Measurements from ENCODE around the gene REEP3. TPM values are rescaled to one million over a fixed set of nuclear protein-coding genes. Genes with fewer than 3 reads are reported as not detected.

The REEP3 gene
- total and polyA plus RNA-seq, 7 donors = 6.5 to 18.4 (median 16.1) TPM

DNA sequence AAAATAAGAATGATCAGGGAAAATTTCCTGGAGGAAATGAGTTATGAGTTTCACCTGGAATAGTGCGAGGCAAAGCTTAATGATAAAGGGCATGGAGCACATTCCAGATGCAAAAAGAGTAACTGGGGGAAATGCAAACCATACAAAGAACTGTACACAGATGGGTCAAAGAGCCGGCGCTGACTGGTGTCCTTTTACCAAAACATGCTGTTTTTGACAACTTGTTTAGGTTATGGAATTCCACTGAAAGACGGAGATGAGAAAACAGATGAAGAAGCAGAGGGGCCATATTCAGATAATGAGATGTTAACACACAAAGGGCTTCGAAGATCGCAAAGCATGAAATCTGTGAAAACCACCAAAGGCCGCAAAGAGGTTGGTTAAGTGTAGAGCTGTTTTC is 98.2 kb downstream of the REEP3 start:
- Histone ChIP-seq H3K4me1 (no peaks in the 10 kb centered on the region), H3K36me3 (ENCODE audit: insufficient read depth in 1 of 2, low read depth in 1 of 2) (peaks cover 0 to 48% of the 10 kb centered on the region in 2 donors), H3K27ac (no peak overlapping the region), H3K27me3 (ENCODE audit: insufficient read depth in 3 of 3, low read length in 2 of 3) (no peaks in the 10 kb centered on the region), H3K9me3 (no peaks in the 10 kb centered on the region), H3K4me3 (no peak overlapping the region)
- 94 to 96% (median 96%) methylated on average over 7 of the region's 7 CpGs for WGBS, 3 donors
- TF ChIP-seq, protein P1, sequence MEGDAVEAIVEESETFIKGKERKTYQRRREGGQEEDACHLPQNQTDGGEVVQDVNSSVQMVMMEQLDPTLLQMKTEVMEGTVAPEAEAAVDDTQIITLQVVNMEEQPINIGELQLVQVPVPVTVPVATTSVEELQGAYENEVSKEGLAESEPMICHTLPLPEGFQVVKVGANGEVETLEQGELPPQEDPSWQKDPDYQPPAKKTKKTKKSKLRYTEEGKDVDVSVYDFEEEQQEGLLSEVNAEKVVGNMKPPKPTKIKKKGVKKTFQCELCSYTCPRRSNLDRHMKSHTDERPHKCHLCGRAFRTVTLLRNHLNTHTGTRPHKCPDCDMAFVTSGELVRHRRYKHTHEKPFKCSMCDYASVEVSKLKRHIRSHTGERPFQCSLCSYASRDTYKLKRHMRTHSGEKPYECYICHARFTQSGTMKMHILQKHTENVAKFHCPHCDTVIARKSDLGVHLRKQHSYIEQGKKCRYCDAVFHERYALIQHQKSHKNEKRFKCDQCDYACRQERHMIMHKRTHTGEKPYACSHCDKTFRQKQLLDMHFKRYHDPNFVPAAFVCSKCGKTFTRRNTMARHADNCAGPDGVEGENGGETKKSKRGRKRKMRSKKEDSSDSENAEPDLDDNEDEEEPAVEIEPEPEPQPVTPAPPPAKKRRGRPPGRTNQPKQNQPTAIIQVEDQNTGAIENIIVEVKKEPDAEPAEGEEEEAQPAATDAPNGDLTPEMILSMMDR (IDR thresholded peaks at IDR 0.05) = no peak
- intact Hi-C loops (cut with DNase I) = no loop called here
- DNase-seq (no peak), ATAC-seq (no peak)

DNA sequence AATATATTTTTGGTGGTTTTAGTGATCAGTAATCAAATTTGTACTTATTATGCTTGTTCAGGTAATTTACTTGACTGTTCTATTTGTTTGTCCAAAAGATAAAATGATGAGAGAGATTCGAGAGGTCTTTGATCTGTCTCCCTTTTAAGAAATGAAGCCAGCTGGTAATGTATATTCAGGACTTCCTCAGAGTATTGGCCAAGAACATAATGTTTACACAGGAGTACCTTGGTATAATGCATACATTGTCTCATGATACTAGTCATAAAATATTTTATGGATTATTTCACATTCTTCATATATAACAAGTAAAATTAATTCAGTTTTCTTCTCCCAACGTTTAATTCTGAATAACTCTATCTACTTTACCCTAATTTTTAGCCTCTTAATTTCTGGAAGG is 100.9 kb downstream of the REEP3 start:
- H3K36me3 ChIP-seq (ENCODE audit: insufficient read depth in 1 of 2, low read depth in 1 of 2) = peaks cover 0 to 48% of the 10 kb centered on the region in 2 donors

GRCh38 chr10:63624701-63625100 is 103.5 kb downstream of the REEP3 start:
- Histone ChIP-seq H3K4me3 (no peak overlapping the region), H3K9me3 (no peaks in the 10 kb centered on the region), H3K4me1 (peaks cover 13% of the 10 kb centered on the region), H3K27me3 (ENCODE audit: insufficient read depth in 3 of 3, low read length in 2 of 3) (no peaks in the 10 kb centered on the region), H3K36me3 (ENCODE audit: insufficient read depth in 1 of 2, low read depth in 1 of 2) (peaks cover 0 to 36% of the 10 kb centered on the region in 2 donors), H3K27ac (no peak overlapping the region)
- intact Hi-C loops (cut with DNase I) = loop anchor here (5.0 to 10.0 kb wide), 5 partner anchors 100 to 457 kb away; partner anchors contain the start of genes JMJD1C (in 1 of the 2) and REEP3 (in 1 of the 2)
- WGBS, 3 donors = 87 to 98% (median 89%) methylated on average over 2 of the region's 2 CpGs
- ATAC-seq (no peak), DNase-seq (no peak)
- TF ChIP-seq, protein P1 (IDR thresholded peaks at IDR 0.05) = no peak

More for the DNA sequence above, 100.9 kb downstream of the REEP3 start:
- Histone ChIP-seq H3K27ac (no peak overlapping the region), H3K27me3 (ENCODE audit: insufficient read depth in 3 of 3, low read length in 2 of 3) (no peaks in the 10 kb centered on the region), H3K4me1 (no peaks in the 10 kb centered on the region), H3K4me3 (no peak overlapping the region), H3K9me3 (no peaks in the 10 kb centered on the region)
- WGBS, 3 donors = 89 to 94% (median 91%) methylated on average over 2 of the region's 2 CpGs
- TF ChIP-seq, protein P1 (IDR thresholded peaks at IDR 0.05) = no peak
- intact Hi-C loops (cut with DNase I) = loop anchor here in 1 of 2 donors (10.0 kb wide), 1 partner anchor 97 kb away; the partner anchor contains the start of gene REEP3
- ATAC-seq = no peak
- DNase-seq = no peak

DNA sequence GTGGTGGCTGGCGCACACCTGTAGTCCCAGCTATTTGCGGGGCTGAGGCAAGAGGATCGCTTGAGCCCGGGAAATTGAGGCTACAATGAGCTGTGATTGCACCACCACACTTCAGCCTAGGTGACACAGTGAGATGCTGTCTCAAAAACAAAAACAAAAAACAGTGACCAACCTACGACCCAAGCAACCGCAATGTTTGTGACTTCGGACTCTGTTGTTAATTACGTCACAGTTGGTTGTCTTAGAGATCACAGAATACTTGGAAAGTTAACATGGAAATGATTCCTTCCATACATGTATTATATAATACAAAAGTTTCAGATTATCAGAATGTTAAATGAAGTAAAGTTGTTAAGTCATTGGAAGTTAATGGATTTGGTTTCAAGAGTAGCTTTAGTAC is 106.2 kb downstream of the REEP3 start:
- Histone ChIP-seq H3K27ac (no peak overlapping the region), H3K36me3 (ENCODE audit: insufficient read depth in 1 of 2, low read depth in 1 of 2) (peaks cover 0 to 9% of the 10 kb centered on the region in 2 donors), H3K4me1 (peaks cover 13% of the 10 kb centered on the region), H3K9me3 (no peaks in the 10 kb centered on the region), H3K27me3 (ENCODE audit: insufficient read depth in 3 of 3, low read length in 2 of 3) (no peaks in the 10 kb centered on the region), H3K4me3 (no peak overlapping the region)
- ATAC-seq (no peak), DNase-seq (no peak)
- intact Hi-C loops (cut with DNase I) = loop anchor here (5.0 to 10.0 kb wide), 5 partner anchors 103 to 460 kb away; partner anchors contain the start of genes JMJD1C (in 1 of the 2) and REEP3 (in 1 of the 2)
- TF ChIP-seq, protein P1 (IDR thresholded peaks at IDR 0.05) = no peak
- 86 to 87% (median 87%) methylated on average over 8 of the region's 8 CpGs for WGBS, 3 donors

- 61 to 72% (median 67%) methylated on average over 2 of the region's 2 CpGs for WGBS, 3 donors
- H3K27me3 ChIP-seq (ENCODE audit: insufficient read depth in 3 of 3, low read length in 2 of 3) = no peaks in the 10 kb centered on the region
- H3K4me3 ChIP-seq = no peak overlapping the region
- peak overlapping the region; percentile 95 for H3K27ac ChIP-seq
- peaks cover 13% of the 10 kb centered on the region for H3K4me1 ChIP-seq
- intact Hi-C loops (cut with DNase I) = loop anchor here (5.0 to 10.0 kb wide), 5 partner anchors 103 to 461 kb away; partner anchors contain the start of genes JMJD1C (in 1 of the 2) and REEP3 (in 1 of the 2)
- peaks cover 0 to 5% of the 10 kb centered on the region in 2 donors for H3K36me3 ChIP-seq (ENCODE audit: insufficient read depth in 1 of 2, low read depth in 1 of 2)
- no peak for ATAC-seq
- DNase-seq = no peak
- TF ChIP-seq, protein P1 (IDR thresholded peaks at IDR 0.05) = no peak
- no peaks in the 10 kb centered on the region for H3K9me3 ChIP-seq
Observed at GRCh38 chr10:63627881-63628296, 106.7 kb downstream of the REEP3 start.

All from psoas muscle (tissue), 8 donors.